OCI-LY7 (cell line): ENCODE data around the gene LCNL1. TPM values are rescaled to one million over a fixed set of nuclear protein-coding genes. Genes with fewer than 3 reads are reported as not detected.

Source experiments
- BruUV-seq: library from RNA; stranded (reverse); fragments of 400-500 nt; replicated peaks from 2 replicates; lab custom pipeline; 2021; lab: Mats Ljungman, UMichigan
- CTCF ChIA-PET: fragments of 300-600 bp; sonication (Branson Sonifier 250); formaldehyde crosslinking; loops from one replicate; lab custom pipeline; 2022; ENCODE audit warnings: antibody characterized with exemption; ENCODE audit not compliant: unreplicated experiment; lab: Charles Lee
- POLR2A ChIA-PET: fragments of 300-600 bp; sonication (Branson Sonifier 250); formaldehyde crosslinking; loops from one replicate; lab custom pipeline; 2022; ENCODE audit warnings: antibody characterized with exemption; lab: Charles Lee
- DNase-seq: peaks from one replicate; pipeline ENCODE4 v3.0.0-alpha.2; 2015; ENCODE audit warnings: low spot score
- H2AFZ ChIP-seq: fragments of 200-600 bp; sonication (generic), shearing (Covaris generic); 2 replicates; pipeline ENCODE4 v1.6.1; 2014; ENCODE audit warnings: mild to moderate bottlenecking, antibody characterized with exemption, low read length, moderate library complexity
- H3K27ac ChIP-seq: fragments of 200-600 bp; sonication (generic); 2 replicates; pipeline ENCODE4 v1.5.1; 2014; ENCODE audit warnings: mixed run types, low read depth, mild to moderate bottlenecking, moderate library complexity, low read length, inconsistent platforms; ENCODE audit not compliant: poor library complexity, severe bottlenecking
- H3K36me3 ChIP-seq: fragments of 200-600 bp; sonication (generic); 2 replicates; pipeline ENCODE4 v1.6.1; 2014; ENCODE audit warnings: mild to moderate bottlenecking, antibody characterized with exemption, low read length, moderate library complexity, mixed read lengths; ENCODE audit not compliant: insufficient read depth
- H3K4me1 ChIP-seq: fragments of 200-600 bp; sonication (generic); 2 replicates; pipeline ENCODE4 v1.5.1; 2014; ENCODE audit warnings: mild to moderate bottlenecking, low read length; ENCODE audit not compliant: insufficient read depth, poor library complexity, severe bottlenecking
- H3K4me2 ChIP-seq: fragments of 200-600 bp; sonication (generic); 2 replicates; pipeline ENCODE4 v1.6.1; 2014; ENCODE audit warnings: mild to moderate bottlenecking, low read length
- H3K4me3 ChIP-seq: fragments of 200-600 bp; sonication (generic); 2 replicates; pipeline ENCODE4 v1.5.1; 2014; ENCODE audit warnings: mild to moderate bottlenecking, low read depth, low read length; ENCODE audit not compliant: poor library complexity, severe bottlenecking
- H3K79me2 ChIP-seq: fragments of 200-600 bp; sonication (generic); 2 replicates; pipeline ENCODE4 v1.6.1; 2016; ENCODE audit warnings: low read depth, mild to moderate bottlenecking, low read length, moderate library complexity, mixed read lengths; ENCODE audit not compliant: insufficient read depth
- H3K9me2 ChIP-seq: fragments of 200-600 bp; sonication (generic); 2 replicates; pipeline ENCODE4 v1.6.1; 2016; ENCODE audit warnings: mild to moderate bottlenecking, low read length, mixed read lengths; ENCODE audit not compliant: insufficient read depth
- H3K9me3 ChIP-seq: fragments of 200-600 bp; sonication (generic); 2 replicates; pipeline ENCODE4 v1.6.1; 2014; ENCODE audit warnings: mild to moderate bottlenecking, mixed run types, low read length, mixed read lengths
- H4K20me1 ChIP-seq: fragments of 200-600 bp; sonication (generic); 2 replicates; pipeline ENCODE4 v1.6.1; 2014; ENCODE audit warnings: mild to moderate bottlenecking, antibody characterized with exemption, low read length, moderate library complexity, mixed read lengths; ENCODE audit not compliant: insufficient read depth
- EZH2phosphoT487 ChIP-seq: fragments of 200-600 bp; sonication (generic); IDR thresholded peaks from 2 replicates; pipeline ENCODE4 v1.6.1; 2018; ENCODE audit warnings: low read depth, borderline replicate concordance, mild to moderate bottlenecking, mixed run types, antibody characterized with exemption, low read length, moderate library complexity, mixed read lengths
- intact Hi-C: fragments of 100-400 bp; cut with micrococcal nuclease; formaldehyde crosslinking; loops from one replicate; pipeline ENCODE4 v1.10.0; 2022; ENCODE audit not compliant: unreplicated experiment
- total RNA-seq, 2 experiments: library from RNA; depleted of rRNA in 1 of 2; stranded (reverse); fragments of >200 nt in 1 of 2; shearing (Covaris generic) in 1 of 2; gene quantifications; 2 replicates each; pipeline ENCODE4 v1.2.3, GENCODE V29; 2014 to 2022
- TF ChIP-seq, protein P1 (sequence below): fragments of 200-600 bp; sonication (generic); conservative IDR thresholded peaks from 2 replicates; pipeline ENCODE4 v1.5.1; 2014; ENCODE audit warnings: mild to moderate bottlenecking, antibody characterized with exemption, low read length, moderate library complexity, mixed read lengths

The LCNL1 gene
- total RNA-seq, 2 experiments from 2014 or later: not detected

DNA sequence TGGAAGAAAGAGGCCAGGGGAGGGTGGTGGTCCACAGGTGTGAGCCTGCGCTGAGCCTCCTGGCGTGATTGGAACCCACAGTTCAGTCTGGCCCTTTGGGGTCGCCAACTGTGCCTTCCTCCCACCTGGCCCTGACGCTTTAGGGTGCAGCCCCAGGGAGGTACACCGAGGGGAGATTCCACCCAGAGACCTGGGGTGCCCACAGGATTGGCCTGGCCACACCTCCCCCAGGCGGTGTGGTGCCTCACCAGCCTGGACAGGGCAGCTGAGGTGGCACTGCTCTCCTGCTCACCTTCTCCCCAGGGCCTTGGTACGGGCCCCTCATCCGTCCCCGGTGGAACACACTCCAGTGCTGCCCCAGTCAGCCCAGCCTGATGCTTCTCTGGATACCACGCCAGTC lies 14.6 kb downstream of the LCNL1 start:
- no peak for TF ChIP-seq EZH2phosphoT487
- TF ChIP-seq, protein P1, sequence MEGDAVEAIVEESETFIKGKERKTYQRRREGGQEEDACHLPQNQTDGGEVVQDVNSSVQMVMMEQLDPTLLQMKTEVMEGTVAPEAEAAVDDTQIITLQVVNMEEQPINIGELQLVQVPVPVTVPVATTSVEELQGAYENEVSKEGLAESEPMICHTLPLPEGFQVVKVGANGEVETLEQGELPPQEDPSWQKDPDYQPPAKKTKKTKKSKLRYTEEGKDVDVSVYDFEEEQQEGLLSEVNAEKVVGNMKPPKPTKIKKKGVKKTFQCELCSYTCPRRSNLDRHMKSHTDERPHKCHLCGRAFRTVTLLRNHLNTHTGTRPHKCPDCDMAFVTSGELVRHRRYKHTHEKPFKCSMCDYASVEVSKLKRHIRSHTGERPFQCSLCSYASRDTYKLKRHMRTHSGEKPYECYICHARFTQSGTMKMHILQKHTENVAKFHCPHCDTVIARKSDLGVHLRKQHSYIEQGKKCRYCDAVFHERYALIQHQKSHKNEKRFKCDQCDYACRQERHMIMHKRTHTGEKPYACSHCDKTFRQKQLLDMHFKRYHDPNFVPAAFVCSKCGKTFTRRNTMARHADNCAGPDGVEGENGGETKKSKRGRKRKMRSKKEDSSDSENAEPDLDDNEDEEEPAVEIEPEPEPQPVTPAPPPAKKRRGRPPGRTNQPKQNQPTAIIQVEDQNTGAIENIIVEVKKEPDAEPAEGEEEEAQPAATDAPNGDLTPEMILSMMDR: no peak
- Histone ChIP-seq H3K36me3 (0 out of 2 replicates have a peak, but pooled peaks cover 3% of the 10 kb centered on the region), H3K4me2 (no peak overlapping the region), H2AFZ (no peak overlapping the region), H4K20me1 (no peaks in the 10 kb centered on the region), H3K9me2 (no peaks in the 10 kb centered on the region), H3K27ac (no peak overlapping the region), H3K4me3 (no peak overlapping the region), H3K4me1 (peaks cover 56% of the 10 kb centered on the region), H3K9me3 (no peaks in the 10 kb centered on the region), H3K79me2 (no peaks in the 10 kb centered on the region; the same call in 1 of the 2 replicates)
- ChIA-PET CTCF (no interaction called here), POLR2A (no interaction called here)
- DNase-seq: no peak
- no TSS peak for BruUV-seq
- intact Hi-C loops: no loop called here

DNA sequence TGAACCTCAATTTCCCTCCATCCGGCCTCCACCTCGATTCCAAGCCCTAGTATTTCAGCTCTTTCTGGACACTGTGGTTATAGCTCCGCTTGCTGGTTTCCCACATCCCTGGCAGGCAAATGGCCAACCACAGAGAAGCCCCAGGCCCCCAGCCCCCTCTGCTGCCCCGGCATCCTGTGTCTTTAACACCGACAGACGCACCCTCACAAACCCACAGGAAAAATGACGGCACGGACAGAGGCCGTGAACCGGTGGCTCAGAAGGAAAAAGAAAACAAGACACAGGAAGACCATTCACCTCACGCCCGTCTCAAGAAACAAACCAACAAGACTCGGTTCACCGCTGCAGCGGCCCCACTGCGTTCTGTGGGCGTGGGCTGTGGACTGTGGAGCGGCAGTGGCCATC lies 15.0 kb downstream of the LCNL1 start:
- H3K79me2 ChIP-seq: no peaks in the 10 kb centered on the region; the same call in 1 of the 2 replicates

More for the DNA sequence above, 15.0 kb downstream of the LCNL1 start:
- no TSS peak for BruUV-seq
- Histone ChIP-seq H3K4me2 (no peak overlapping the region), H4K20me1 (no peaks in the 10 kb centered on the region), H3K36me3 (0 out of 2 replicates have a peak, but pooled peaks cover 3% of the 10 kb centered on the region), H3K9me3 (no peaks in the 10 kb centered on the region), H3K4me1 (peaks cover 56% of the 10 kb centered on the region), H3K9me2 (no peaks in the 10 kb centered on the region), H2AFZ (no peak overlapping the region), H3K27ac (no peak overlapping the region), H3K4me3 (no peak overlapping the region)
- intact Hi-C loops: no loop called here
- DNase-seq: no peak
- ChIA-PET CTCF (no interaction called here), POLR2A (no interaction called here)
- no peak for TF ChIP-seq EZH2phosphoT487
- TF ChIP-seq, protein P1: 0 out of 2 replicates have a peak, but pooled peaks have one; percentile 29
